Adipocyte (in vitro differentiated cells): ENCODE data around the gene KLHL8.

ENCODE experiments used
- DNase-seq: peaks from one replicate; pipeline ENCODE4 v3.0.0-alpha.2; 2015; ENCODE audit warnings: low read depth
- H3K27me3 ChIP-seq: replicated peaks from 2 replicates; pipeline ENCODE4 v1.7.0; 2013; ENCODE audit warnings: mild to moderate bottlenecking, low read length, moderate library complexity; ENCODE audit not compliant: control insufficient read depth, insufficient read depth
- H3K36me3 ChIP-seq: 2 replicates; pipeline ENCODE4 v1.7.0; 2013; ENCODE audit warnings: low read length, mild to moderate bottlenecking, moderate library complexity; ENCODE audit not compliant: control insufficient read depth, insufficient read depth, severe bottlenecking
- H3K4me1 ChIP-seq: 2 replicates; pipeline ENCODE4 v1.7.0; 2013; ENCODE audit warnings: mild to moderate bottlenecking, low read length, moderate library complexity; ENCODE audit not compliant: control insufficient read depth, insufficient read depth
- H3K4me3 ChIP-seq: 2 replicates; pipeline ENCODE4 v1.7.0; 2013; ENCODE audit warnings: mild to moderate bottlenecking, low read length, moderate library complexity
- H3K9ac ChIP-seq: 2 replicates; pipeline ENCODE4 v1.7.0; 2013; ENCODE audit warnings: mild to moderate bottlenecking, low read length, moderate library complexity
- H3K9me3 ChIP-seq: 2 replicates; pipeline ENCODE4 v1.7.0; 2013; ENCODE audit warnings: mild to moderate bottlenecking, low read length, moderate library complexity; ENCODE audit not compliant: control insufficient read depth

KLHL8 gene

DNA sequence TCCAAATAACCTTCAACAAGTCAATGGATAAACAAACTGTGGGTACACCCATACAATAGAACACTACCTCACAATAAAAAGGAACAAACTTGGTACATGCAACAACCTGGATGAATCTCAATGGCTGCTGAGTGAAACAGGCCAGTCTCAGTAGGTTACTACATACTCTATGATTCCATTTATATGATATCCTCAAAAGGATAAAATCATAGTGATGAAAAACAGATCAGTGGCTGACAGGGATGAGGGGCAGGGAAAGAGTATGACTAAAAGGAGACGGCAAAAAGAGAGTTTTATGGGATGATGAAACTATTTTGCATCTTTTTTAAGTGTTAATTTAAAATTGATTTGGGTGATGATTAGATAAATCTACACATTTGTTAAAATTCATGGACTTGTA, 15.9 kb downstream of the KLHL8 start:
- H3K4me1 ChIP-seq: peaks cover 3% of the 10 kb centered on the region
- no peak for DNase-seq
- H3K9ac ChIP-seq: no peak overlapping the region
- H3K27me3 ChIP-seq: no peaks in the 10 kb centered on the region
- no peak overlapping the region for H3K4me3 ChIP-seq
- H3K36me3 ChIP-seq: no peaks in the 10 kb centered on the region
- H3K9me3 ChIP-seq: no peaks in the 10 kb centered on the region

DNA sequence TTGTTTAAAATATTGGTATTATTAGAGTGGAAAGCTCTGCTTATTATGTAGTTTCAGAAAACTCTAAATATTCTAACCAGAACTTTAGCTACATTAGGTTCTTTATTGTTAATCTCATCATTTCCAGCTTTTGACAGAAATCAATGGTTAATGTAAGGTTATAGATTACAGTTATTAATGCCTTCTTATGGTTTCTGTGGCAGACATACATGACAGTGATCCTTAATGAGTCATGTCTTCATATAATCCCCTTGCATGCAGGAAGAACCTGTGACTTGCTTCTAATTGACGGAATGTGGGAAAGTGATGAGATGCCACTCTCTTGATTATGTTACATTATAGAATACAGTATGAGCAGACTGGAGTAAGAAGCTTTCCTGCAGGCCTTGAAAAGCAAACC, 23.5 kb downstream of the KLHL8 start:
- no peak overlapping the region for H3K4me3 ChIP-seq
- no peaks in the 10 kb centered on the region for H3K27me3 ChIP-seq
- peaks cover 8% of the 10 kb centered on the region for H3K4me1 ChIP-seq

DNA sequence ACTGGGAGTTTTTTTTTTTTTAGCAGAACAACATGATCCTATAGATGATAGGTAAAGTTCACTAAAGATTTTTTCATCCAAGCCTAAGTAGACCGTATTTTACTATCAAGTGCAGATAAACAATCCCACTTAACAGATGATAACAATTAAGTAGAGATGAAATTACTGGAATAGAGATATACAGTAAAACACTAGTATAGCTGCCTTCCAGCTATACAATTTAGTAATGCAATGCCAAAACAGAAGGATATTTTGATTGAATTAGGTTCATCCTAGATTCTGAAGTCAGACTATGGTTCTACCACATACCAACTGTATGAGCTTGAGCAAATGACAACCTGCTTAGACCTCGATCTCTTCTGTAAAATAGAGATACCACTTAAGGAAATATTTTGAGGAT, 24.3 kb downstream of the KLHL8 start:
- no peaks in the 10 kb centered on the region for H3K36me3 ChIP-seq
- no peak for DNase-seq
- H3K9ac ChIP-seq: no peak overlapping the region
- H3K27me3 ChIP-seq: no peaks in the 10 kb centered on the region
- no peak overlapping the region for H3K4me3 ChIP-seq
- peaks cover 8% of the 10 kb centered on the region for H3K4me1 ChIP-seq
- H3K9me3 ChIP-seq: no peaks in the 10 kb centered on the region

More for the DNA sequence above, 23.5 kb downstream of the KLHL8 start:
- Histone ChIP-seq H3K9me3 (no peaks in the 10 kb centered on the region), H3K36me3 (no peaks in the 10 kb centered on the region), H3K9ac (no peak overlapping the region)
- DNase-seq: no peak

DNA sequence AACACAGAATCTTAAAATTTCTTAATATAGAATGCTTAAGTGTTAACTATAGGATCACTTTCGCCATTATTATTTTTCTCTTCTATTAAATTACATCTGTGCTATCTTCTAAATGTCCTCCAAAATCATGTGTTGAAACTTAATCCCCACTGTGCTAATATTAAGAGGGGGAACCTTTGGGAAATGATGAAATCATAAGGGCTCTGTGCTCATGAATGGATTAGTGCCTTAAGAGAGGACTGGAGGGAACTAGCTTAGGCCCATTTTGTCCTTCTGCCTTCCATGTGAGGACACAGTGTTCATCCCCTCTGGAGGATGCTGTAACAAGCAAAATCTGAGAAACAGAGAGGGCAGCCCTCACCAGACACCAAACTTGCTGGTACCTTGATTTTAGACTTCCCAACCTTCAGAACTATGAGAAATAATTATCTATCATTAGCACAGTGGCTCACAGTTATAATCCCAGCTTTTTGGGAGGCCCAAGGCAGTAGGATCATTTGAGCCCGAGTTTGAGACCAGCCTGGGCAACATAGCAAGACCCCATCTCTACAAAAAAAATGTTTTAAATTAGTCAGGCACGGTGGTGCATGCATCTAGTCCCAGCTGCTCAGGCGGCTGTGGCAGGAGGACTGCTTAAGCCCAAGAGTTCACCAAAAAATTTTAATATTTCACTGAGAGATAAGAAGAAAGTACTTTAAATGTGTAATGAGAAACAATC, 26.3 kb downstream of the KLHL8 start:
- H3K4me3 ChIP-seq: no peak overlapping the region
- no peak overlapping the region for H3K9ac ChIP-seq
- H3K27me3 ChIP-seq: no peaks in the 10 kb centered on the region
- no peak for DNase-seq
- no peaks in the 10 kb centered on the region for H3K9me3 ChIP-seq
- peaks cover 9% of the 10 kb centered on the region for H3K4me1 ChIP-seq
- H3K36me3 ChIP-seq: no peaks in the 10 kb centered on the region

DNA sequence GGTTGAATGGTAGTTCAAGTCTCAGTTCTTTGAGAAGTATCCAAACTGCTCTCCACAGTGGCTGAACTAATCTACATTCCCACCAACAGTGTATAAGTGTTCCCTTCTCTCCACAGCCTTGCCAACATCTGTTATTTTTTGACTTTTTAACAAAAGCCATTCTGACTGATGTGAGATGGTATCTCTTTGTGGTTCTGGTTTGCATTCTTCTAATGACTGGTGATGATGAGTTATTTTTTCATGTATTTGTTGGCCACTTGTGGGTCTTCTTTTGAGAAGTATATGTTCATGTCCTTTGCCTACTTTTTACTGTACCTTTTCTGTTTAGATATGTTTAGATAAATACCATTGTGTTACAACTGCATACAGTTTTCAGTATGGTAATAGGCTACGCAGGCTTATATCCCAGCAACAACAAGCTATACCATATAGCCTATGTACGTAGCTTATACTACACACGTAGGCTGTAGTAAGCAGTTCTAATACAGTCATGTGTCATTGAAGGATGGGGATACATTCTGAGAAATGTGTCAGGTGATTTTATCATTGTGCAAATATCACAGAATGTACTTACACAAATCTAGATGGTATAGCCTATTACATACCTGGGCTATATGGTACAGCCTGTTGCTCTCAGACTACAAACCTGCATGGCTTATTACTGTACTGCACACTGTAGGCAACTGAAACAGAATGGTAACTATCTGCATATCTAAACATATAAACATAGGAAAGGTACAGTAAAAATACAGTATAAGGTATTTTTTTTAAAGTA, 28.1 kb downstream of the KLHL8 start:
- Histone ChIP-seq H3K4me3 (no peak overlapping the region), H3K9me3 (no peaks in the 10 kb centered on the region), H3K27me3 (no peaks in the 10 kb centered on the region), H3K9ac (no peak overlapping the region), H3K36me3 (no peaks in the 10 kb centered on the region), H3K4me1 (peaks cover 20% of the 10 kb centered on the region)
- DNase-seq: peak; percentile 31

DNA sequence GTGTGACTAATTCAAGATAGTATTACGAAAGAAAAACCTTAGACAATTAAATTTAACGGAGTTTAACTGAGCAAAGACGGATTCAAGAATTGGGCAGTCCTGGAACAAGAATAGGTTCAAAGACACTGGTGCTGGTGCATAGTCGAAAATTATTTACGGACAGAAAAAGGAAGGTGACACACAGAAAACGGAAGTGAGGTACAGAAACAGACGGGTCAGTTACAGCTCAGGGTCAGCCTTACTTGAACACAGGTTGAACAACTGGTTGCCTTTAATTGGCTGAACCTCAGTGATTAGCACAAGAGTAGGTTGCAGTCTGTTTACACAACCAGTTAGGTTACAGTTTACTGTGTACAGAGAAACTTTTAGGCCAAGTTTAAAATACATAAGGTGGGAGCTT, 31.5 kb downstream of the KLHL8 start:
- no peaks in the 10 kb centered on the region for H3K9me3 ChIP-seq
- H3K4me3 ChIP-seq: no peak overlapping the region
- no peak for DNase-seq
- no peaks in the 10 kb centered on the region for H3K36me3 ChIP-seq
- no peaks in the 10 kb centered on the region for H3K27me3 ChIP-seq
- no peak overlapping the region for H3K9ac ChIP-seq
- peaks cover 16% of the 10 kb centered on the region for H3K4me1 ChIP-seq

DNA sequence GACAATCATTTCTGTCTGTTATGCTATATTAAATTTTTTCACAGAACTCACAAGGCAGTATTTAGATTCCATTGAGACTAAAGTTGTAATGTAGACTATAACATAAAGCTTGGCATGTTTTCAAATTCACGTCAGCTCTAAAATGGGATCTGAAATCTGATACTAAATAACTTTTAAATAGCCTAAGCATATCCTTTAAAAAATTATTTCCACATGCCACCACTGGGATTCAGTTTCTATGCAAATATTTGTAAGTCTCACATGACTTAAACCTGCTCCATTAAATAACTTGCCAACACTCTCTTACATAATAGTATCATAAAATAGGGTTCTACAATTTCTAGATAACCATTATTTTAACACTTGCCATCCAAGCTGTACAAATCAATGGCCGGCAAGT, 32.4 kb downstream of the KLHL8 start:
- DNase-seq: peak; percentile 56
- no peaks in the 10 kb centered on the region for H3K9me3 ChIP-seq
- H3K9ac ChIP-seq: no peak overlapping the region
- H3K36me3 ChIP-seq: no peaks in the 10 kb centered on the region
- H3K4me1 ChIP-seq: peaks cover 11% of the 10 kb centered on the region
- H3K4me3 ChIP-seq: no peak overlapping the region
- H3K27me3 ChIP-seq: no peaks in the 10 kb centered on the region

DNA sequence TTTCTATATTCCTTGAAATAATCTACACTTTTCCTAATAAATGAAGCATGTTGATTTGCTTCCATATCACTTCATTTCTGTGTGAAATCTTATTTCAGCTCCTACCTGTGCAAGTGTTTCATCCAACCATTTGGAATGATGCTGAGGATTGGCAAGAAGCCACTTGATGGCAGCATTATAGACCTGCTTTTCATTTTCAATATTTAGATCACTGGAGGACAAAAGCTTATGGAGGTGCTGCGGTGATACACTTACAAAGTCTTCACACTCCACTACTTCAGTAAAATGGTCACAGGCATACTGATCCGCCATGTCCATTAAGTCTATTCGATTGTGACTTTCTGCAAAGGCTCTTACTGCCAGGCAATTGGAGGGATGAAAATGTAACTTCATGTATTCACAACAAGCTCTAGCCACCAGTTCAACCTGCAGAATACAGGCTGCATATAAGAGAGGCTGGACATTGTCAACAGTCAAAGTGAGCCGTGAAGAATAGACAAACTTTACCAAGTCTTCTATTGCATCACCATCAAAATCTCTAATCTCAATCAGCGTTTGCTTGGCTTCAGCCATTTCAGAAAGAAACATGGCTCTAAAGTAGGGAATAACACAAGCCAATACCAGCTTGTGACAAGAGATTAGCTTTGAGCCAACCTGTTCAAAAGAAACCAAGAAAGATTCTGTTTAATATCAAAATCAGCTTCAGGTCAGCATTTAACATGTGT, 35.1 kb downstream of the KLHL8 start:
- H3K27me3 ChIP-seq: no peaks in the 10 kb centered on the region
- peaks cover 15% of the 10 kb centered on the region for H3K4me1 ChIP-seq
- no peaks in the 10 kb centered on the region for H3K9me3 ChIP-seq
- H3K9ac ChIP-seq: no peak overlapping the region
- DNase-seq: no peak
- no peaks in the 10 kb centered on the region for H3K36me3 ChIP-seq
- H3K4me3 ChIP-seq: no peak overlapping the region

DNA sequence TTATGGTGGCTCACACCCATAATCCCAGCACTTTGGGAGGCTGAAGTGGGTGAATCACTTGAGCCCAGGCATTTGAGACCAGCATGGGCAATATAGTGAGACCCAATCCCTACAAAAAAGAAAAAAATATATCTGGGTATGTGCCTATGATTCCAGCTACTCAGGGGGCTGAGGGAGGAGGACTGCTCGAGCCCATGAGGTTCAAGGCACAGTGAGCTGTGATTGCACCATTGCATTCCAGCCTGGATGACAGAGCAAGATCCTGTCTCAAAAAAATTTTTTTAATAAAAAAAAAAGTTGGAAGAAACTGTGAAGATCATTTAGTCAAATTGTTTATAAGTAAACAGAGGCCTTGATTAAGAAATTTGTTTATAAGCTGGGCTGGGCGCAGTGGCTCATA, 39.7 kb downstream of the KLHL8 start:
- Histone ChIP-seq H3K9me3 (no peaks in the 10 kb centered on the region), H3K9ac (no peak overlapping the region), H3K27me3 (no peaks in the 10 kb centered on the region), H3K36me3 (peaks cover 9% of the 10 kb centered on the region), H3K4me3 (no peak overlapping the region), H3K4me1 (peaks cover 4% of the 10 kb centered on the region)
- peak; percentile 40 for DNase-seq

DNA sequence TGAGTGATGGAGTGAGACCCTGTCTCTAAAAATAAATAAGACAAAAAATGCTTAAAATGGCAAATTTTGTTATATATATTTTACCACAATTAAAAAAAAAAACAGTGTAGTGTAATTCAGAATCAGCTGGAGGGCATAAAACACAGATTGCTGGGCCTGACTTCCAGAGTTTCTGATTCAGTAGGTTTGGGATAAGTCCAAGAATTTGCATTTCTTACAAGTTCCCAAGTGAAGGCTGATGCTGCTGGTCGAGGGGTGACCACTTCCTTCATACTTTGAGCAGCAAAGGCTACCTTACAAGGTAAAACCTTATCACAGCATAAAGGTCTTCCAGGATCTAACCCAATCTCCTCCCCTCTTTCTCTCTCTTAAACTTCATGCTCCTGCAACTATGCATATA, 40.7 kb downstream of the KLHL8 start:
- Histone ChIP-seq H3K4me3 (no peak overlapping the region), H3K36me3 (peaks cover 11% of the 10 kb centered on the region), H3K9me3 (no peaks in the 10 kb centered on the region), H3K4me1 (peaks cover 4% of the 10 kb centered on the region), H3K9ac (no peak overlapping the region), H3K27me3 (no peaks in the 10 kb centered on the region)
- peak; percentile 29 for DNase-seq

DNA sequence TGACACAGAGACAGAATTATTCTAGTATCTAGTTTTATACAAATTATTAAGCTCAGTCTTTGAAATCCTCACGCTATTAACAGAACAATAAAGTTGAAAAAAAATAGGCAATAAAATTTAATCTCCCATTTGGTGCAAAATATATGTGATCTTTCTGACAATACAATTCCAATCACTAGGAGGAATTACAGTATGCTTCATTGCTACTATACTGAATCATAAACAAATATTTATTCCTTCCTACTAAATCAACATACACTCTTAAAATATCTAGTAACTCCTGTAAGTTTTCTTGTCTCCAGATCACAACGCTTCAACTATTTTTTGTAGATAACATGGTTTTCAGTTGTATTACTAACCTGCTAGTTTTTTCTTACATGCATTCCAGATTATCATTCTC, 45.7 kb downstream of the KLHL8 start:
- DNase-seq: no peak
- Histone ChIP-seq H3K4me3 (no peak overlapping the region), H3K9ac (no peak overlapping the region), H3K4me1 (no peaks in the 10 kb centered on the region), H3K27me3 (no peaks in the 10 kb centered on the region), H3K9me3 (no peaks in the 10 kb centered on the region), H3K36me3 (peaks cover 19% of the 10 kb centered on the region)
